IMR-90 (cell line): ENCODE results near the gene ARTN. TPM values are rescaled to one million over a fixed set of nuclear protein-coding genes. Genes with fewer than 3 reads are reported as not detected.

Experiments used
- ATAC-seq: fragments of 200-7000 bp; cut with Tn5 transposase; 2 replicates; pipeline ENCODE4 v1.9.1; 2020; ENCODE audit warnings: low read depth, mild to moderate bottlenecking, moderate library complexity
- BruUV-seq: library from RNA; stranded (reverse); fragments of 400-500 nt; replicated peaks from 2 replicates; lab custom pipeline; 2021; lab: Mats Ljungman, UMichigan
- CTCF ChIA-PET: fragments of 300-600 bp; formaldehyde crosslinking; extraction: SDS; loops from one replicate; lab custom pipeline; 2021; ENCODE audit warnings: antibody characterized with exemption; lab: Yijun Ruan, JAX
- POLR2A ChIA-PET: fragments of 300-600 bp; sonication (Branson Sonifier 250); formaldehyde crosslinking; loops from one replicate; lab custom pipeline; 2022; ENCODE audit warnings: antibody characterized with exemption; ENCODE audit not compliant: unreplicated experiment; lab: Charles Lee
- DNase-seq: peaks from one replicate; pipeline ENCODE4 v3.0.0; 2013
- H2AFZ ChIP-seq: replicated peaks from 2 replicates; pipeline ENCODE3; 2013; ENCODE audit warnings: low read length, mild to moderate bottlenecking; ENCODE audit not compliant: poor library complexity
- H2AK5ac ChIP-seq: 2 replicates; pipeline ENCODE4 v1.6.1; 2013; ENCODE audit warnings: low read depth, low read length, inconsistent platforms
- H2AK9ac ChIP-seq: replicated peaks from 2 replicates; pipeline ENCODE3; 2013; ENCODE audit warnings: mild to moderate bottlenecking, low read depth, low read length, moderate library complexity; ENCODE audit not compliant: poor library complexity
- H2BK120ac ChIP-seq: 2 replicates; pipeline ENCODE4 v1.6.1; 2013; ENCODE audit warnings: low read depth, low read length, inconsistent platforms
- H2BK15ac ChIP-seq: 3 replicates; pipeline ENCODE4 v1.6.1; 2013; ENCODE audit warnings: low read depth, low read length, inconsistent platforms
- H2BK20ac ChIP-seq: 2 replicates; pipeline ENCODE4 v1.6.1; 2013; ENCODE audit warnings: low read depth, mild to moderate bottlenecking, inconsistent platforms, low read length, moderate library complexity
- H2BK5ac ChIP-seq: 2 replicates; pipeline ENCODE4 v1.6.1; 2013; ENCODE audit warnings: mild to moderate bottlenecking, low read depth, low read length, inconsistent platforms; ENCODE audit not compliant: poor library complexity, severe bottlenecking
- H3K14ac ChIP-seq: replicated peaks from 2 replicates; pipeline ENCODE4 v1.6.1; 2013; ENCODE audit warnings: low read depth, low read length, inconsistent platforms
- H3K18ac ChIP-seq: 2 replicates; pipeline ENCODE4 v1.6.1; 2013; ENCODE audit warnings: low read depth, low read length, control low read depth
- H3K23ac ChIP-seq: 2 replicates; pipeline ENCODE4 v1.6.1; 2013; ENCODE audit warnings: low read depth, low read length, inconsistent platforms
- H3K27ac ChIP-seq: 2 replicates; pipeline ENCODE4 v1.5.1; 2013; ENCODE audit warnings: mild to moderate bottlenecking, control low read depth, low read length; ENCODE audit not compliant: insufficient read depth
- H3K27me3 ChIP-seq: 2 replicates; pipeline ENCODE4 v1.6.1; 2013; ENCODE audit warnings: low read length; ENCODE audit not compliant: control insufficient read depth, insufficient read depth
- H3K36me3 ChIP-seq: 2 replicates; pipeline ENCODE4 v1.6.1; 2013; ENCODE audit warnings: low read length, mixed read lengths; ENCODE audit not compliant: control insufficient read depth, insufficient read depth
- H3K4ac ChIP-seq: 2 replicates; pipeline ENCODE4 v1.6.1; 2013; ENCODE audit warnings: low read depth, low read length, inconsistent platforms
- H3K4me1 ChIP-seq: 2 replicates; pipeline ENCODE4 v1.6.1; 2013; ENCODE audit warnings: low read length, mixed read lengths; ENCODE audit not compliant: control insufficient read depth, insufficient read depth
- H3K4me2 ChIP-seq: 2 replicates; pipeline ENCODE4 v1.6.1; 2013; ENCODE audit warnings: low read depth, mild to moderate bottlenecking, control low read depth, low read length, moderate library complexity
- H3K4me3 ChIP-seq: 2 replicates; pipeline ENCODE4 v1.5.1; 2013; ENCODE audit warnings: low read depth, mild to moderate bottlenecking, control low read depth, low read length, moderate library complexity; ENCODE audit not compliant: insufficient read depth
- H3K56ac ChIP-seq: 2 replicates; pipeline ENCODE4 v1.6.1; 2013; ENCODE audit warnings: low read length, inconsistent platforms; ENCODE audit not compliant: insufficient read depth; ENCODE audit errors: extremely low read depth
- H3K79me1 ChIP-seq, 2 experiments: 2 replicates each; pipeline ENCODE4 v1.6.1; 2013; ENCODE audit warnings: low read length in 2 of 2, inconsistent platforms in 1 of 2, low read depth in 1 of 2
- H3K9ac ChIP-seq: 2 replicates; pipeline ENCODE4 v1.6.1; 2013; ENCODE audit warnings: low read depth, low read length, control low read depth
- H3K9me1 ChIP-seq: 2 replicates; pipeline ENCODE4 v1.6.1; 2013; ENCODE audit warnings: low read length, inconsistent platforms; ENCODE audit not compliant: insufficient read depth
- H3K9me3 ChIP-seq: 2 replicates; pipeline ENCODE4 v1.6.1; 2013; ENCODE audit warnings: low read length; ENCODE audit not compliant: control insufficient read depth, insufficient read depth
- H4K20me1 ChIP-seq: 2 replicates; pipeline ENCODE4 v1.6.1; 2013; ENCODE audit warnings: low read length, inconsistent platforms; ENCODE audit not compliant: insufficient read depth
- H4K5ac ChIP-seq: 2 replicates; pipeline ENCODE4 v1.6.1; 2013; ENCODE audit warnings: mild to moderate bottlenecking, low read depth, low read length, control low read depth
- H4K8ac ChIP-seq, 2 experiments: 2 replicates each; pipeline ENCODE4 v1.6.1; 2013; ENCODE audit warnings: low read depth in 2 of 2, low read length in 2 of 2, control low read depth in 1 of 2, inconsistent platforms in 1 of 2
- H4K91ac ChIP-seq: 2 replicates; pipeline ENCODE4 v1.6.1; 2013; ENCODE audit warnings: low read depth, low read length, inconsistent platforms; ENCODE audit not compliant: insufficient read depth
- CHD1 ChIP-seq: IDR thresholded peaks from 2 replicates; pipeline ENCODE4 v1.6.1; 2012; ENCODE audit warnings: low read depth, low read length, improper control_type of control experiment
- FOS ChIP-seq: fragments of 150-350 bp; IDR thresholded peaks from 2 replicates; pipeline ENCODE4 v1.6.1; 2016; ENCODE audit warnings: low read depth, low read length
- MAFK ChIP-seq: IDR thresholded peaks from 2 replicates; pipeline ENCODE4 v1.6.1; 2012; ENCODE audit warnings: low read depth, low read length, improper control_type of control experiment
- POLR2A ChIP-seq: IDR thresholded peaks from 2 replicates; pipeline ENCODE4 v1.6.1; 2012; ENCODE audit warnings: mild to moderate bottlenecking, low read depth, low read length
- WGBS, 2 experiments: methylation state at CpG; one replicate each; pipeline versions ENCODE4 v1.1.5 to v1.1.7; 2013; ENCODE audit warnings: missing lambda C conversion rate in 2 of 2; ENCODE audit not compliant: insufficient read length in 1 of 2; ENCODE audit errors: extremely low coverage in 2 of 2; 5-methylcytosine and 5-hydroxymethylcytosine counted together
- dilution Hi-C: fragments of 300-500 bp; cut with HindIII; formaldehyde crosslinking; loops from one replicate; pipeline ENCODE4 v1.14.3; 2018; ENCODE audit warnings: low sequenced_read_pairs; ENCODE audit not compliant: unreplicated experiment
- in situ Hi-C: fragments of 300-500 bp; cut with MboI; formaldehyde crosslinking; loops from 3 replicates; pipeline ENCODE4 v1.14.3; 2019; ENCODE audit warnings: low sequenced_read_pairs, inconsistent platforms, mixed read lengths
- intact Hi-C: fragments of 100-400 bp; cut with micrococcal nuclease; formaldehyde crosslinking; loops from 2 replicates; pipeline ENCODE4 v1.10.0; 2022
- polyA plus RNA-seq, 3 experiments: library from polyadenylated mRNA; depleted of rRNA; stranded (reverse); fragments of >200 nt; gene quantifications; 2 replicates each; pipeline ENCODE4 v1.2.3, GENCODE V29; 2012; ENCODE audit warnings: low replicate concordance in 1 of 3
- total RNA-seq: library from RNA; depleted of rRNA; stranded (reverse); fragments of >200 nt; gene quantifications from 2 replicates; pipeline ENCODE4 v1.2.3, GENCODE V29; 2012
- TF ChIP-seq, protein P1 (sequence below): conservative IDR thresholded peaks from 2 replicates; pipeline ENCODE4 v1.5.1; 2012; ENCODE audit warnings: mild to moderate bottlenecking, low read depth, low read length, improper control_type of control experiment
- TF ChIP-seq, protein P2 (sequence below): fragments of 150-350 bp; IDR thresholded peaks from 2 replicates; pipeline ENCODE4 v1.6.1; 2016; ENCODE audit warnings: low read depth, mild to moderate bottlenecking, low read length, moderate library complexity, borderline replicate concordance

Gene ARTN
- total and polyA plus RNA-seq, 2 of the 4 experiments (the other 2 are of a cell fraction), result 0.29 TPM; not detected in 1

DNA sequence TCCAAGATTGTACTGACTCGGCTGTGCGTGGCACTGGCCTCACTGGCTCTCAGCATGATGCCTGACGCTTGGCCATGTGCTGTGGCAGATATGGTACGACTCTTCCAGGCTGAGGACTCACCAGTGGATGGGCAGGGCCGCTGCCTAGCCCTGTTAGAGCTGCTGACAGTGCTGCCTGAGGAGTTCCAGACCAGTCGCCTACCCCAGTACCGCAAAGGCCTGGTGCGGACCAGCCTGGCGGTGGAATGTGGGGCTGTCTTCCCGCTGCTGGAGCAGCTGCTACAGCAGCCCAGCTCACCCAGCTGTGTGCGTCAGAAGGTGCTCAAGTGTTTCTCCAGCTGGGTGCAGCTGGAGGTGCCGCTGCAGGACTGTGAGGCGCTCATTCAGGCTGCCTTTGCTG lies 16.1 kb downstream of the ARTN start:
- Histone ChIP-seq H4K5ac (no peak overlapping the region), H2BK5ac (no peak overlapping the region), H2AK9ac (no peak overlapping the region), H3K27me3 (no peaks in the 10 kb centered on the region), H3K23ac (no peak overlapping the region), H3K18ac (no peak overlapping the region), H2AFZ (no peak overlapping the region), H4K20me1 (peaks cover 19% of the 10 kb centered on the region), H3K36me3 (peaks cover 5% of the 10 kb centered on the region), H3K27ac (no peak overlapping the region), H3K4ac (no peak overlapping the region), H3K56ac (no peak overlapping the region), H3K4me1 (peaks cover 15% of the 10 kb centered on the region), H3K4me3 (no peak overlapping the region), H3K9me1 (peaks cover 11% of the 10 kb centered on the region), H2AK5ac (no peak overlapping the region), H2BK20ac (no peak overlapping the region), H2BK120ac (no peak overlapping the region), H3K79me1 (peaks cover 26 to 62% of the 10 kb centered on the region in 2 experiments), H4K8ac (no peak overlapping the region), H3K4me2 (no peak overlapping the region), H2BK15ac (no peak overlapping the region), H4K91ac (no peak overlapping the region), H3K14ac (no peak overlapping the region), H3K9ac (no peak overlapping the region), H3K9me3 (no peaks in the 10 kb centered on the region)
- DNase-seq, result no peak
- CTCF ChIA-PET, result no interaction called here
- intact Hi-C loops, result no loop called here
- 91% methylated on average over 13 of the region's 13 CpGs; no CpG with 5 or more reads in 1 of the 2 experiments for WGBS, 2 experiments
- in situ Hi-C loops, result loop anchor here (25.0 kb wide), 1 partner anchor 412 kb away; the partner anchor contains the start of gene PTPRF
- POLR2A ChIA-PET, result no interaction called here
- no TSS peak for BruUV-seq
- TF ChIP-seq MAFK (no peak), CHD1 (no peak), POLR2A (no peak), FOS (no peak)
- TF ChIP-seq, protein P1, sequence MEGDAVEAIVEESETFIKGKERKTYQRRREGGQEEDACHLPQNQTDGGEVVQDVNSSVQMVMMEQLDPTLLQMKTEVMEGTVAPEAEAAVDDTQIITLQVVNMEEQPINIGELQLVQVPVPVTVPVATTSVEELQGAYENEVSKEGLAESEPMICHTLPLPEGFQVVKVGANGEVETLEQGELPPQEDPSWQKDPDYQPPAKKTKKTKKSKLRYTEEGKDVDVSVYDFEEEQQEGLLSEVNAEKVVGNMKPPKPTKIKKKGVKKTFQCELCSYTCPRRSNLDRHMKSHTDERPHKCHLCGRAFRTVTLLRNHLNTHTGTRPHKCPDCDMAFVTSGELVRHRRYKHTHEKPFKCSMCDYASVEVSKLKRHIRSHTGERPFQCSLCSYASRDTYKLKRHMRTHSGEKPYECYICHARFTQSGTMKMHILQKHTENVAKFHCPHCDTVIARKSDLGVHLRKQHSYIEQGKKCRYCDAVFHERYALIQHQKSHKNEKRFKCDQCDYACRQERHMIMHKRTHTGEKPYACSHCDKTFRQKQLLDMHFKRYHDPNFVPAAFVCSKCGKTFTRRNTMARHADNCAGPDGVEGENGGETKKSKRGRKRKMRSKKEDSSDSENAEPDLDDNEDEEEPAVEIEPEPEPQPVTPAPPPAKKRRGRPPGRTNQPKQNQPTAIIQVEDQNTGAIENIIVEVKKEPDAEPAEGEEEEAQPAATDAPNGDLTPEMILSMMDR, result no peak
- TF ChIP-seq, protein P2, sequence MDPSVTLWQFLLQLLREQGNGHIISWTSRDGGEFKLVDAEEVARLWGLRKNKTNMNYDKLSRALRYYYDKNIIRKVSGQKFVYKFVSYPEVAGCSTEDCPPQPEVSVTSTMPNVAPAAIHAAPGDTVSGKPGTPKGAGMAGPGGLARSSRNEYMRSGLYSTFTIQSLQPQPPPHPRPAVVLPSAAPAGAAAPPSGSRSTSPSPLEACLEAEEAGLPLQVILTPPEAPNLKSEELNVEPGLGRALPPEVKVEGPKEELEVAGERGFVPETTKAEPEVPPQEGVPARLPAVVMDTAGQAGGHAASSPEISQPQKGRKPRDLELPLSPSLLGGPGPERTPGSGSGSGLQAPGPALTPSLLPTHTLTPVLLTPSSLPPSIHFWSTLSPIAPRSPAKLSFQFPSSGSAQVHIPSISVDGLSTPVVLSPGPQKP, result no peak
- no peak for ATAC-seq
- dilution Hi-C loops, result no loop called here
